Renal pelvis (tissue), 4 donors: ENCODE measurements around the gene DPF3. TPM values are rescaled to one million over a fixed set of nuclear protein-coding genes. Genes with fewer than 3 reads are reported as not detected.

Experiments used
- DNase-seq: peaks from one replicate; pipeline ENCODE4 v3.0.0-alpha.2; 2013
- polyA plus RNA-seq, 3 donors: library from polyadenylated mRNA; unstranded; fragments of 120-200 nt; gene quantifications; one replicate each; pipeline ENCODE4 v1.2.1, GENCODE V29; 2013; ENCODE audit not compliant: insufficient read length in 3 of 3

DPF3 gene
- polyA plus RNA-seq, 3 donors: 3.5 to 5.4 (median 3.6) TPM

- DNase-seq: no peak
Measured at GRCh38 chr14:72645706-72646105, 248.2 kb downstream of the DPF3 start.

GRCh38 chr14:72644758-72645489 lies 249.0 kb downstream of the DPF3 start:
- DNase-seq: no peak

- no peak for DNase-seq
Measured at GRCh38 chr14:72644038-72644437, 249.9 kb downstream of the DPF3 start.

- no peak for DNase-seq
Measured at GRCh38 chr14:72643317-72643801, 250.5 kb downstream of the DPF3 start.

GRCh38 chr14:72640911-72641485 lies 252.9 kb downstream of the DPF3 start:
- DNase-seq: no peak

GRCh38 chr14:72638021-72638420 lies 255.9 kb downstream of the DPF3 start:
- DNase-seq: no peak

GRCh38 chr14:72636871-72637270 lies 257.0 kb downstream of the DPF3 start:
- no peak for DNase-seq

- no peak for DNase-seq
Measured at GRCh38 chr14:72636094-72636493, 257.8 kb downstream of the DPF3 start.

GRCh38 chr14:72634691-72635616 lies 258.9 kb downstream of the DPF3 start:
- no peak for DNase-seq

GRCh38 chr14:72633551-72633950 lies 260.4 kb downstream of the DPF3 start:
- DNase-seq: no peak

GRCh38 chr14:72632727-72633126 lies 261.2 kb downstream of the DPF3 start:
- no peak for DNase-seq

- DNase-seq: no peak
Measured at GRCh38 chr14:72631401-72631800, 262.5 kb downstream of the DPF3 start.

- DNase-seq: no peak
Measured at GRCh38 chr14:72630374-72630773, 263.5 kb downstream of the DPF3 start.

GRCh38 chr14:72629534-72629933 lies 264.4 kb downstream of the DPF3 start:
- no peak for DNase-seq

- DNase-seq: no peak
Measured at GRCh38 chr14:72625689-72626088, 268.2 kb downstream of the DPF3 start.

GRCh38 chr14:72621387-72622065 lies 272.4 kb downstream of the DPF3 start:
- DNase-seq: no peak

GRCh38 chr14:72619881-72620280 lies 274.0 kb downstream of the DPF3 start:
- no peak for DNase-seq

- DNase-seq: no peak
Measured at GRCh38 chr14:72619111-72619571, 274.8 kb downstream of the DPF3 start.

GRCh38 chr14:72618424-72618823 lies 275.5 kb downstream of the DPF3 start:
- DNase-seq: no peak

GRCh38 chr14:72617391-72618031 lies 276.4 kb downstream of the DPF3 start:
- peak; percentile 60 for DNase-seq

- DNase-seq: no peak
Measured at GRCh38 chr14:72616811-72617210, 277.1 kb downstream of the DPF3 start.
